HG02678 (cell line): ENCODE data around the gene EIF2AK3.
"Not testable (repeated sequence)": the region's sequence is repeated elsewhere in the genome, so short reads cannot be mapped to it uniquely, and the experiment has no call there.

ENCODE experiments used
- ATAC-seq: cut with Tn5 transposase; IDR thresholded peaks from one replicate; pipeline ENCODE4 v1.9.1; 2021; ENCODE audit warnings: mild to moderate bottlenecking, moderate library complexity; ENCODE audit not compliant: unreplicated experiment

EIF2AK3 gene

GRCh38 chr2:88599527-88599926 lies 27.7 kb downstream of the EIF2AK3 start:
- no peak for ATAC-seq

- no peak for ATAC-seq
Measured at GRCh38 chr2:88597168-88597567, 30.1 kb downstream of the EIF2AK3 start.

DNA sequence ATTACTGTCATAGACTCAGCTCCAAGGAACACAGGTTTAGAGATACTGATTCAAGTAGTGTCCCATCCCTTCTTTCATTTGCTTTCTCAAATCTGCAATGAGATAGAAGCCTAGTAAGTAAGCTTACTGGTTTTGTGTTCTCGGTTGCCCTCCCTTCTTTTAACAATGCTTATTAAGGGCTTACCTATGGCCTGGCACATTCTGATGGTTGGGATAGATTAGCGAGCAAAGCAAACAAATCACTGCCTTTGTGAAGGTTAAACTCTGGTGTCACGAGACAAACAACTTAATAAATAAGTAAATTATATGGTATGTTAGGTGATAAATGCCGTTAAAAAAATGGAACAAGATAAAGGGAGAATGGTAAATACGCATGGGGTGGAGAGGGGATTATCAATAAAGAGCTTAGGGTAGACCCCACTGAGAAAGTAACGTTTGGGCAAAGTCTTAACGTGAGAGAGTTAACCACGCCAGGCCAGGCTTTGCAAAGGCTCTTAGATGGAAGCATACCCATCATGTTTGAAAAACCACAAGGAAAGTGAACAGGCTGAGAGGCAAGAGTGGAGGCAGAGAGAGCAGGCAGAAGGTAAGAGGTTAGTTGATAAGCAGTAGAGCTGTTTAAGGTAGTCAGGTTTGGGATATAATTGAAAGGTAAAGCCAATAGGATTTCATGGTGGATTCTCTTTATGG lies 31.0 kb downstream of the EIF2AK3 start:
- no peak for ATAC-seq

- no peak for ATAC-seq
Measured at GRCh38 chr2:88591698-88592097, 35.6 kb downstream of the EIF2AK3 start.

GRCh38 chr2:88590998-88591613 lies 36.2 kb downstream of the EIF2AK3 start:
- ATAC-seq = peak; percentile 73

DNA sequence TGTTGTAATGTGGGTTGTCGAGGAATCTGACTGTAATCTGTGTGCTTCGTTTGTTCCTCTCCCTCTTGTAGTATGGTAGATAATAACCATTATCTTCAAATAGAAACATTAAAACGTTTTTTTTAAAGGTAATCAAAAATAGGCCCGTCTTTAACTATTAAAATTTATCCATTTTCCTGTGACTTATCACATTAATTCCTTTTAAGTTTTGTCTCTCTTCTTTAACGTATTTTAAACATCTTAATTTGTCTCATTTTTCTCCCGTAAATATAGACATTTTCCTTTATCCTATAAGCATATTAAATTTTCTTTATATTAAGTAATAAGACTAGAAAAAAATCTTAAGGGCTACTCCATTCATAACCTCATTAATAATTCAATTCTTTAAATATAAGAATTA lies 41.3 kb downstream of the EIF2AK3 start:
- no peak for ATAC-seq

DNA sequence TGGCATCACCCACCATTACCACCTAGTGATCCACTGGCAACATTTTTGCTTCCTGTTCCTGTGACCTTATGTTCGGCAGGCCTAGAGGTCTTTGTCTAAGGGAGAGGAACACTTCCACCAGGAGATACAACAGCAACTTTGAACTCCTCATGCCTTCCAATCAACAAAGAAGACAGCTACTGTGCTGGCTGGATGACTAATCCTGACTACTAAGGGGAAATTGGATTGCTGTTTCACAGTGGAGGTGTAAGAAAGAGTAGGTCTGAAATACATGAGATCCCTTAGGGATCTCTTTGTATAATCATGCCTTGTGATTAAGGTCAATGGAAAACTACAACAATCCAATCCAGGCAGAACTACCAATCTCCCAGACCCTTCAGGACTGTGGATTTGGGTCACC lies 45.2 kb downstream of the EIF2AK3 start:
- no peak for ATAC-seq

DNA sequence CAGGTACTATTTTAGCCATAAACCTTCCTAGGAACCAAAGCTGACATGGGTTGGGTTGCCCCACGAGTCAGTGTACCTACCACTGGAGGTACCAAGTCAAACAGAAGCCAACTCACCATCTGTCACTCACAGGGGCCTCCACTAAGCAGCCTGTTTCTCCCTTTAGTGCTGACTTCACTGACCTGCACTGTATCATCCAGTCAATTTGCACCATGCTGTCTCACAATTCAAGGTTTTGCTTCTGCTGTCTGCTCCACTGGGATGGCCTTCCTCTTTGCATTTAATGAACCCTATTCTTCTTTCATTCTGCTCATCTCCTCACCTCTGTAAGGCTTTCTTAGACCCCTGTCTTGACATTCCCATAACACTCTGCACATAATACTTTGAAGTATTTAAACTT lies 47.2 kb downstream of the EIF2AK3 start:
- no peak for ATAC-seq

GRCh38 chr2:88575630-88576029 lies 51.6 kb downstream of the EIF2AK3 start:
- no peak for ATAC-seq

GRCh38 chr2:88575051-88575450 lies 52.2 kb downstream of the EIF2AK3 start:
- no peak for ATAC-seq

- ATAC-seq = peak; percentile 60
Measured at GRCh38 chr2:88574445-88574844, 52.8 kb downstream of the EIF2AK3 start.

- ATAC-seq = no peak
Measured at GRCh38 chr2:88568179-88568578, 59.1 kb downstream of the EIF2AK3 start.

DNA sequence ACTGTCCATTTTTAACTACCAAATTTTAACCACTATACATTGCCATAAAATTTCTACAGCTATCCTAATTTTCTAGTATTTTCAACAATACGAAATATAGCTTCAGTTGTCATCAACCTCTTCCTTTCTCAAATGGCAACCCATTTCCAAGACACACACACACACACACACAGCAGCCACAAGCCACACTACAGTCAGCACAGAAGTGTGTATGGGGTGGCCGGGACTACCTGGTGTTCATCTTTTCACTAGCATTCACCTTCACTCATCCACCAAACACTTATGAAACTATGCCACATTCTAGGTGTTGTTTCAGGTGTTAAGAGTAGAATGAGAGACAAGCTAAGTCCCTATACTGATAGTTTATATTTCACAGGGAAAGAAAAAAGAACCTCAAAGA lies 62.9 kb downstream of the EIF2AK3 start:
- no peak for ATAC-seq

DNA sequence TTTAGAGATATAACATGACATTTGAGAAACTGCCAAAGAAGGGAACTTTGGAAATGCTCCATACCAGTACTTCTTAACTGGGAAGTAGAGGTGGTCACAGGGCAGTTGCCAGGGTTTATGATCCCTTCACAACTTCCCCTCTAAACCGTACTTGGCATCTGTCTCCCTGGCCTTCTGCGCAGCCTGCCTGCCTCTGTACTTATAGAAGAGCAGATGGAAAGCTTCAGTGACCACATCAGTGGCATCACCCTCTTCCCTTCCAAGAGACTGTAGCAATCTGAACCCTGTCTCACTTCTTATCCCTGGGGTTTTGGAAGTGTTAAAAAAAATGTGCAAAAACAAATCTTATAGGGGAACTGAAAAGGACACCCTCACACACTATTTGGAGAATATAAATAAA lies 64.1 kb downstream of the EIF2AK3 start:
- ATAC-seq = no peak

GRCh38 chr2:88561646-88562388 lies 65.4 kb downstream of the EIF2AK3 start:
- peak; percentile 63 for ATAC-seq

DNA sequence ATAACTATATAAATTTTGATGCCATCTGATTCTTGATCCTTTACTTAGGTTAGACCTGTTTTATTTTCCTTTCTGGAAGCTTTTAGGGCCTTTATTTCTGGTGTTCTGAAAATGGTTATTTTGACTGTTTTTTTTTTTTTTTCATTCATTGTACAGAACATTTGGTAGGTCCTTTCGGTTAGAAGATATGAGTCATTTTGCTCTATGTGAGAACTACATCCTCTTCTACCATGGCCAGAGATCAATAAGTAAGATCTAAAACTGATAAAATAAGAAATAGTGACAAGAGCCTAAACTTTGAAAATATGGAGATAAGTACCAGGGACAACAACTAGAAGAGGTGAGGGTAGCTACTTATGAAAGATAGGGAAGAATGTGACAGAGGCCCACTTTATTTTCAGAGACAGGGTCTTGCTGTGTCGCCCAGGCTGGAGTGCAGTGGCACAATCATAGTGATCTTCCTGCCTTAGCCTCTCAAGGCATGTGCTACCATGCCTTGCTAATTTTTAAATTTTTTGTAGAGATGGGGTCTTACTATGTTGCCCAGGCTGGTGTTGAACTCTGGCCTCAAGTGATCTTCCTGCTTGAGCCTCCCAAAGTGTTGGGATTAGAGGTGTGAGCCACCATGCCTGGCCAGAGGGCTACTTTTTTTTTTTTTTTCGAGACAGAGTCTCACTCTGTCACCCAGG lies 66.5 kb downstream of the EIF2AK3 start:
- ATAC-seq = no peak

- no peak for ATAC-seq
Measured at GRCh38 chr2:88557290-88557689, 70.0 kb downstream of the EIF2AK3 start.

DNA sequence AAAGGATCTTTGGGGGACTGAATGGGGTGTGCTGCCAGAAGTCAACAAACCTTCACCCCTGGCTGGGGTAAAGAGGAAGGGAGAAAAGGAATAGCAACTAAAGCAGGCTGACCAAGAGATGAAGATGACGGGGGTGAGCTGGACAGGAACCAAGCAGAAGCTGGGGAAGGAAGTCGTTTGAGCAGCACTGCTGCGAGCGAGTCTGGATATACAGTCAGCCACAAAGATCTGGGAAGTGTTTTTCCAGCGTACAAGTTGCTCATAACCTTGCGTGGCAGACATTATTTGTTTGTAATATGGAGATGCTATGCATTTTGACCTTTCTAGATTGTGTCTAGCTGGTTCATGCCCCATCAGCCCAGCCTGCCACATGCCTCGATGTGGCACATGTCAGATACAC lies 71.2 kb downstream of the EIF2AK3 start:
- no peak for ATAC-seq

DNA sequence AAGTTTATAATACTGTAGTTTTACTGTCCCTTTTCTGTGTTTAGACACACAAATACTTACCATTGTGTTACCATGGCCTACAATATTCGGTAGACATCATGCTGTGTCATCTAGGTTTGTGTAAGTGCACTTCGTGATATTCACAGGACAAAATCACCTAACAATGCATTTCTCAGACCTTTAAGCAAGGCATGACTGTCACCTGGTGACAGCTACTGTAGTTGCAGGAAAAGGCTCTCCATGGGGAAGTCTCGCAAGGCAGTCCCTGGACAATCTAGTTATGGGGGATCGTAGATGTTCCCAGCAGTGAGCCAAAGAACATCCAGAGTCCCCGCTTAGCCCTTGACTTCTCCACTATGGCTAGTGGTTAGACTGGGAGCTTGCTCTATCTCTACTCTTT lies 73.1 kb downstream of the EIF2AK3 start:
- no peak for ATAC-seq

GRCh38 chr2:88549616-88550292 lies 77.5 kb downstream of the EIF2AK3 start:
- no peak for ATAC-seq

DNA sequence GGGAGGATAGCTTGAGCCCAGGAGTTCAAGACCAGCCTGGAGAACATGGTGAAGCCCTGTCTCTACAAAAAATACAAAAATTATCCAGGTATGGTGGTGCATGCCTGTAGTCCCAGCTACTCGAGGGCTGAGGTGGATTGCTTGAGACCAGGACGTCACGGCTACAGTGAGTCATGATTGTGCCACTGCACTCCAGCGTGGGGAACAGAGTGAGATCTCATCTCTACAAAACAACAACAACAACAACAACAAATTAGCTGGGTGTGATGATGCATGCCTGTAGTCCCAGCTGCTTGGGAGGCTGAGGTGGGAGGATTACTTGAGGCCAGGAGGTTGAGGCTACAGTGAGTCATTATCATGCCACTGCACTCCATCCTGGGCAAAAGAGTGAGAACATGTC lies 81.0 kb downstream of the EIF2AK3 start:
- not testable (repeated sequence) for ATAC-seq
